Measurements from ENCODE around the gene IFNA6.
"Not testable (repeated sequence)": the region's sequence is repeated elsewhere in the genome, so short reads cannot be mapped to it uniquely, and the experiment has no call there.

The IFNA6 gene

DNA sequence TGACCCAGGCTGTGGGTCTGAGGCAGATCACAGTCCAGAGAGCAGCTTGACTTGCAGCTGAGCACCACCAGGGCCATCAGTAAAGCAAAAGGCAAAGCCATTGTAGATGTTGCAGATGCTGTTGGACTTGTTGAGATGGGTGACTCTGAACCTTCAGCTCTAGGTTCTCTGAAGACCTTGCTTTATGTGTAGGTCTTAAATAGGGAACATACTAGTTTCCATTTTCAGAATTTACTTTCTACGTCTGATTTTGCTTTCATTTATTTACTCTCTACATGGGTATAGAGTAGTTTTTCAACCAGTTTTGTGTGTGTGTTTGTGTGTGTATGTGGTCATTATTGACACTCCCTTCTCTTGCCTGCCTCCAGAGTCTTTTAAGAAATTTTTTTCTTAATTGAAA is at the start of gene IFNA6:
Gene IFNA6 (minus strand): TSS at position 101 of the 400 bp plus-strand sequence. CDS start 0 bp downstream, at position 101.
- DNase-seq = no peak

- DNase-seq = no peak
These were observed 49.3 kb upstream of the IFNA6 start for GRCh38 chr9:21399956-21400355.

- DNase-seq = no peak
These were observed 48.3 kb upstream of the IFNA6 start for GRCh38 chr9:21398955-21399489.

GRCh38 chr9:21395778-21396717 is 45.4 kb upstream of the IFNA6 start:
- DNase-seq = peak; percentile 71

- DNase-seq = no peak
These were observed 41.6 kb upstream of the IFNA6 start for GRCh38 chr9:21392270-21392669.

DNA sequence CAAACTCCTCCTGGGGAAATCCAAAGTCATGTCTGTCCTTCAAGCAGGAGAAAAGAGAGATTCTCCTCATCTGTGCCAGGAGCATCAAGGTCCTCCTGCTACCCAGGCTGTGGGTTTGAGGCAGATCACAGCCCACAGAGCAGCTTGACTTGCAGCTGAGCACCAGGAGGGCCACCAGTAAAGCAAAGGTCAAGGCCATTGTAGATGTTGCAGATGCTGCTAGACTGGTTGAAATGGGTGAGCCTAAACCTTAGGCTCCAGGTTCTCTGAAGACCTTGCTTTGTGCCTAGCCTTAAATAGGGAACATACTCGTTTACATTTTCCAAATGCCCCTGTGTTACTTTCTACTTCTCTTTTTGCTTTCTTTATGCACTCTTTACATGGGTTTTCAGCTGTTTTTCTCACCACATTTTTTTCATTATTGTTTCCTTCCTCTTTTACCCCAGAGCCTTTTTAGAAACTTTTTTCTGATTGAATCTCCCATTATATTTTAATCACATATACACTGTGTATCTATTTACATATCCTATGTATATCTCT is 34.5 kb upstream of the IFNA6 start, which contains the start of gene IFNA2:
Gene IFNA2 (minus strand): TSS at position 268 of the 540 bp plus-strand sequence. CDS start 69 bp downstream, at position 199.
- DNase-seq = no peak

GRCh38 chr9:21383627-21384026 is 32.9 kb upstream of the IFNA6 start:
- no peak for DNase-seq

GRCh38 chr9:21381448-21382339 is 31.0 kb upstream of the IFNA6 start:
- DNase-seq = no peak

GRCh38 chr9:21371467-21371866 is 20.8 kb upstream of the IFNA6 start:
- not testable (repeated sequence) for DNase-seq

GRCh38 chr9:21367957-21368356 is 17.3 kb upstream of the IFNA6 start, which contains the start of gene IFNA13:
IFNA13 (minus strand) TSS chr9:21368057; CDS start chr9:21368010, 47 bp downstream.
- no peak for DNase-seq

DNA sequence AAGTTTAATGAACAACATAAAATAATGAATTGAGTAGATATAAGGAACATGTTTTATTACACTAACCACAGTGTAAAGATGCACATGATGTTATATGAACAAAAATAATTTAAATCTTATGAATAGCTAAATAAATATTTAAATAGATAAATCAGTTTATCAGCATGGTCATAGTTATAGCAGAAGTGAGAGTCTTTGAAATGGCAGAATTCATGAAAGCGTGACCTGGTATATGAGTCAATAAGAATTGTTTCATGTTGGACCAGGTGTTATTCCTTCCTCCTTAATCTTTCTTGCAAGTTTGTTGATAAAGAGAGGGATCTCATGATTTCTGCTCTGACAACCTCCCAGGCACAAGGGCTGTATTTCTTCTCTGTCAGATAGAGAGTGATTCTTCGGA is 16.5 kb upstream of the IFNA6 start:
- DNase-seq = not testable (repeated sequence)

DNA sequence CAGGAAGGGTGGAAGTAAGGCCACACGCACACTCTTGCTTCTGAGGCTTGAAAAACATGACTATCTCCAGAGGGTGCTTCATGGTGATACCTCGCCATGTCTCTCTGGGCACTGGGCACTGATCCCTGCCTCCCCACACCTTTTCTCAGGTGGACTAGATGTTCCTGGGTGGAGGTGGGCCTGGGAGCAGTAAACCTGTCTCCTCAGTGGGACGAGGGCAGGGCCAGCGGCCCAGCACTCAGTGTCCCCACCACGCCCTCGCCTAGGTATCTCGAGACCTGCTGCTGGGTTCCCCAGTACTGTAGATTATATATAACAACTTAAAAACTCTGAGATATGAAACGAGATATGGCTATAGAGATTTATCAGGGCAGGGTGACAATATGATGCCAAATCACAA is 11.6 kb upstream of the IFNA6 start:
- no peak for DNase-seq

- DNase-seq = no peak
These were observed 7.1 kb upstream of the IFNA6 start for GRCh38 chr9:21357479-21358460.

DNA sequence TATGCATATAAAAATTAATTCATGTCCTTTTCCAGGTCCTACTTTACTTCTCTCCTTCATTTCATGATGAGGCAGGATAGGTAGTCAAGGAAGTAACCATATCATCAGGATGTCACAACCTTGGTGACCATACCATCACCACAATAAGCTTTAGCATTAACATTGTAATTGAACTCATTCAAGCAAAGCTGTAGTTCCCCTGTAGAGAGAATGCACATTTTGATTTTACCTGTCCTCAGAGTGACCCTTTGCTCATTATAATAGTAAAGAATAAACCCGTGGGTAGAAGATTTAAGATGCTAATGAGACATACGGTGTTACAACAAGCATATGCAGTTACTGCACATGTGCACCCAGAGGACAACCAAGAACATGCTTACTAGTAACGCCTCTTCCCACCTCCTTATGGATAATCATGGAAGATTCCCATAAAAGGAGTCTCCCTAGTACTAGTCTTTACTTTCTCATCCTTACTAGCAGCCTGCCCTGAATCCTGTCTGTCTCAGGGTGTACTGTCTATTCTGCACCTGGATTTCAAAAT is 2.2 kb downstream of the IFNA6 start:
- no peak for DNase-seq

DNA sequence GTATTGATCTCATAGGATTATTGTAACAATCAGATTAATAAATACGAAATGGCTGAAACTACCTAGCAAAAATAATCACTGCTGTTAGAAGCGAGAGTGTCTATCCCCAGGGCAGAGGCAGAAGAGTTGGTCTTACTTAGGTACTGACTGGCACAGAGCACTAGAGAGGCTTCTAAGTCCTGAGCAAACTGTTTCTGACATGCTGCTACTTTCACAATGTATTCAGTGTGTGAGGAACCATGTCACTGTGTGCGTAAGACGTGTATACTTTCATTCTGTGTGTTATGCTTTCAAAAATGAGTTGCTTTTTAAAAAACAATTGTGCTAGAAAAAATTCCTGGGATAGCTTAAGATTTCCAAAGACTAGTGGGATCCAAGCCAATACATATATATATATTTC is 10.0 kb downstream of the IFNA6 start:
- DNase-seq = no peak

DNA sequence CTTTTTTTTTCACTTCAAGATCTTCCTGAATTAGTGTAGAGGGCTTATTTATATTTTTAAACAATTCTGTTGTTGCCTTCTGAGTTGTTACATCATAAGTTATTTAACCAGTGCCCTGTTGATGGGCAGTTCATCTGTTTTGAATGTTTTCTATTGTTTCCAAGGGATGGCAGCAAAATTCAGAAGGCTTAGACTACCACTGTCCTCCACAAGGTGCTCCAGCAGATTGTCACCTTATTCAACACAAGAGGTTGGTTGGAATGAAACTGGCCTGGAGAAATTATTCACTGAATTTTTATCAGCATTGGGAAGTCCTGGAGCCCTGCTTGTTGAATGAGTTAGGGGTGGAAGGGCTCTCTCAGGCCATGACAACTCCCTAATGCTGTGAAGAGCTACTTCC is 14.2 kb downstream of the IFNA6 start:
- no peak for DNase-seq

GRCh38 chr9:21334701-21335632 is 15.7 kb downstream of the IFNA6 start, which contains the start of gene KLHL9:
KLHL9 (minus strand) TSS chr9:21335404; CDS start chr9:21334859, 545 bp downstream.
- peak; percentile 87 for DNase-seq

DNA sequence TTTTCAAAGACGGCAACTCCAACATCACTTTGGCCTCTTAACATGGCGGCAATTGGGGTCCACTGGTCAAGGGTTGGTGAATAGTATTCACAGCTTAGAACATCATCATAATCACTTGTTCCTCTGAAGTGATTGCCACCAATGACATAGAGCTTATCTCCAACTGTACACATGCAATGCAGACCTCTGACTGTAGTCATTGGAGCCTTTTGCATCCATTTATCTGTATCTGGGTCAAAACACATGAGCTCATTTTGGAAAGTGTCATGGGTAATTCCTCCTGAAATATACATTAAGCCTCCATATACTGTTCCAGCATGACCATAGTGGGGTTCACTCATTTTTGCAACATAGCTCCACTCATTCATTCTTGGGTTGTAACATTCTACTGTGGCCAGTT is 17.5 kb downstream of the IFNA6 start:
- no peak for DNase-seq

DNA sequence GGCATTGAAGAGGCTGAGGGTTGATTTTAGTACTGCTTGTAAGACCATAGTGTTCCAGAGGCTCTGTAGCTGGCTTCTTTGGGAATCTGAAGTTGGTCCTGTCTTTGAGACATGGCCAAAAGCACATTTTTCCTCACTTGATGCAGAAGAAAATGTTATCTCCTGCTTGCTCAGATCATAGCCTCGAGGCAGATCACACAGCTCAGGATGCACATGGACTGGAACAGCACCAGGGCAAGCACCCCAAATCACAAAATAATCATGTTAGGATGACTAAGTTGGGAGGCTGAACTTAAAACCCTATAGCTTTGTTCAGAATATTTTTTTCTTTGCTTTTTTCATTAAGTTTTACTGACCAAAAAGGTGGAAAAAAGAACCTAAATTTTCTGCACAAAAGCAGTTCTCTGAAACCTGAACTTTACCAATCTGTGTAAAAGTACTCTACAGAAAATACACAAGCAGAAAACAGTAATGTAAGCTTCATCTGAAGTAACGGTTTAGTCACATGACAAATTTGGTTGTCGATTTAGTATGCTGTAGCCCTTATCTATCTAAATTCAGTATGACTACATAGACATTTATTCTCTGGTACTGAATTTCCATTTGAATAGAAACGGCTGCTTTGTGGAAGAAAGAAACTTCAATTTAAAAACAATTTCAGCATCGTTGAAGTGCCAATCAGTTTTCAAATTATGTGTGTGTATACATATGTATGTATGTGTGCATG is 18.8 kb downstream of the IFNA6 start:
- DNase-seq = no peak

All from stimulated activated CD4-positive, alpha-beta T cell treated with anti-CD3 and anti-CD28 coated beads, Interleukin-4, amount 100 ng/mL, for 1 hour (primary cell).